ENCODE measurements around the gene USP36. TPM values are rescaled to one million over a fixed set of nuclear protein-coding genes. Genes with fewer than 3 reads are reported as not detected.

The USP36 gene
- total RNA-seq, 1 experiment from 2014 or later = 74.0 TPM

GRCh38 chr17:78884876-78885667 is 44.5 kb upstream of the USP36 start (continued):
- TF ChIP-seq ZNF281 (CRISPR knock-in tag; IDR thresholded peaks at IDR 0.05) = no peak
- no peak for TF ChIP-seq OVOL2 (CRISPR knock-in tag; IDR thresholded peaks at IDR 0.05; ENCODE audit: borderline replicate concordance)
- no peak for TF ChIP-seq HMGA2 (CRISPR knock-in tag; IDR thresholded peaks at IDR 0.05)
- TF ChIP-seq TEAD4 (CRISPR knock-in tag; IDR thresholded peaks at IDR 0.05) = no peak
- no peak for TF ChIP-seq CREB1 (CRISPR knock-in tag; IDR thresholded peaks at IDR 0.05)
- TF ChIP-seq HMGXB4 (CRISPR knock-in tag; IDR thresholded peaks at IDR 0.05) = no peak
- no peak for TF ChIP-seq MXD4 (CRISPR knock-in tag; IDR thresholded peaks at IDR 0.05; ENCODE audit: borderline replicate concordance)
- TF ChIP-seq GRHL2 (CRISPR knock-in tag; IDR thresholded peaks at IDR 0.05; ENCODE audit: insufficient replicate concordance, severe bottlenecking) = no peak
- TF ChIP-seq, protein P1, sequence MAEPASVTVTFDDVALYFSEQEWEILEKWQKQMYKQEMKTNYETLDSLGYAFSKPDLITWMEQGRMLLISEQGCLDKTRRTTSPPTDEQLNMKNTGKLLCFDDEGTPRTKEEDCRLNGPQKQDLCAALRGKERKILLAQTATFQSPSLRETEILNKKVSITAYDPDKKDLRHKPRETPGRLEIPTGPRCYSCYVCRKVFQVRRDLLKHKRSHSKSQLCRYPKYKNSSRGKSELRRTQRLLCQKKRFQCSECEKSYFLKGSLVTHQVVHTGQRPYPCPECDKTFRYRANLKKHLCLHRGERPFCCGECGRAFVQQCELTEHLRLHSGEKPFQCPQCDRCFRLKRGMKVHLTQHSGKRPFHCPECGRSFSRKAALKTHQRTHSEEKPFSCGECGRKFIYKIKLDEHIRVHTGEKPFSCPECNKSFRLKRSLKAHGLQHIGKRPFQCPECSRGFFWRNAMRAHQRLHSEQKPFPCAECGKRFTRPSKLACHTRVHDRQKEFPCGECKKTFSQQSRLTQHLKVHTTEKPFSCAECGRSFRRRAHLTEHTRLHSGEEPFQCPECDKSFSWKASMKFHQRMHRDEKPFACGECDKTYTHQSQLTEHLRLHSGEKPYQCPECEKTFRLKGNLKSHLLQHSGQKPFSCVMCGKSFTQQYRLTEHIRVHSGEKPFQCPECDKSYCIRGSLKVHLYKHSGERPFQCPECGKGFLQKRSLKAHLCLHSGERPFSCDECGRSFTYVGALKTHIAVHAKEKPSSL (CRISPR knock-in tag; conservative IDR thresholded peaks at IDR 0.05) = no peak
- TF ChIP-seq SOX15 (CRISPR knock-in tag; IDR thresholded peaks at IDR 0.05) = no peak
- no peak for TF ChIP-seq USF1 (CRISPR knock-in tag; IDR thresholded peaks at IDR 0.05)

GRCh38 chr17:78884148-78884825 is 43.7 kb upstream of the USP36 start:
- Mint-ChIP-seq H3K36me3 (no peaks in the 10 kb centered on the region), H3K9me3 (no peaks in the 10 kb centered on the region), H3K27me3 (ENCODE audit: low read depth) (no peaks in the 10 kb centered on the region), H3K27ac (peak overlapping the region; percentile 41; the same call in 1 of the 2 replicates), H3K4me1 (peaks cover 27% of the 10 kb centered on the region), H3K4me3 (no peak overlapping the region)
- DNase-seq (ENCODE audit: low spot score) (no peak), ATAC-seq (peak; percentile 25)
- POLR2A ChIA-PET = no interaction called here
- TF ChIP-seq USF2 (CRISPR knock-in tag; IDR thresholded peaks at IDR 0.05) = peak; percentile 51; the same call in 1 of the 2 replicates
- peak; percentile 58; the same call in 1 of the 2 replicates for TF ChIP-seq USF1 (CRISPR knock-in tag; IDR thresholded peaks at IDR 0.05)
- no peak for TF ChIP-seq SMAD4 (CRISPR knock-in tag; IDR thresholded peaks at IDR 0.05)
- no peak for TF ChIP-seq NR2C2 (CRISPR knock-in tag; IDR thresholded peaks at IDR 0.05)
- TF ChIP-seq, protein P2, sequence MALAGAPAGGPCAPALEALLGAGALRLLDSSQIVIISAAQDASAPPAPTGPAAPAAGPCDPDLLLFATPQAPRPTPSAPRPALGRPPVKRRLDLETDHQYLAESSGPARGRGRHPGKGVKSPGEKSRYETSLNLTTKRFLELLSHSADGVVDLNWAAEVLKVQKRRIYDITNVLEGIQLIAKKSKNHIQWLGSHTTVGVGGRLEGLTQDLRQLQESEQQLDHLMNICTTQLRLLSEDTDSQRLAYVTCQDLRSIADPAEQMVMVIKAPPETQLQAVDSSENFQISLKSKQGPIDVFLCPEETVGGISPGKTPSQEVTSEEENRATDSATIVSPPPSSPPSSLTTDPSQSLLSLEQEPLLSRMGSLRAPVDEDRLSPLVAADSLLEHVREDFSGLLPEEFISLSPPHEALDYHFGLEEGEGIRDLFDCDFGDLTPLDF (CRISPR knock-in tag; IDR thresholded peaks at IDR 0.05) = no peak
- TF ChIP-seq HMGA2 (CRISPR knock-in tag; IDR thresholded peaks at IDR 0.05) = no peak
- CTCF ChIA-PET = interaction anchor here (0.6 to 1.7 kb wide), 5 partner anchors 14 to 87 kb away, joined by 3 to 20 read pairs (median 4); no protein-coding TSS in a partner anchor
